Measurements from ENCODE around the gene TTC21A. TPM values are rescaled to one million over a fixed set of nuclear protein-coding genes. Genes with fewer than 3 reads are reported as not detected.

The TTC21A gene
- total and polyA plus RNA-seq, 10 of the 15 experiments (the other 5 are each of a cell fraction or from before 2014, with no cell fraction given) = 0.62 to 3.2 (median 1.2) TPM

- H3K9ac ChIP-seq (ENCODE audit: control insufficient read depth, insufficient read depth, low read length) = no peak overlapping the region
- ChIA-PET RAD21 (ENCODE audit: unreplicated experiment) (interaction anchor here (1.9 kb wide), 1 partner anchor 10 kb away, joined by 8 read pairs; no protein-coding TSS in a partner anchor), POLR2A (no interaction called here), SMC1A (ENCODE audit: uncharacterized antibody, unreplicated experiment) (interaction anchor here (0.6 kb wide), 1 partner anchor 149 kb away, joined by 4 read pairs; no protein-coding TSS in a partner anchor), CTCF (interaction anchor here (0.7 to 1.7 kb wide), 6 partner anchors 10 to 156 kb away, joined by 3 to 5 read pairs (median 4); no protein-coding TSS in a partner anchor)
- H3K4me1 ChIP-seq (ENCODE audit: control insufficient read depth, insufficient read depth, low read length) = no peaks in the 10 kb centered on the region
- in situ Hi-C loops (cut with MboI) (no loop called here), intact Hi-C loops (cut with micrococcal nuclease; ENCODE audit: unreplicated experiment) (no loop called here)
- no peak for FAIRE-seq
- no peak overlapping the region for H3K4me3 ChIP-seq
- no peak for ATAC-seq
- DNase-seq (ENCODE audit: low read depth, low spot score) = no peak
- no peak overlapping the region for H3K4me2 ChIP-seq (ENCODE audit: control insufficient read depth, insufficient read depth)
- no peak for TF ChIP-seq E4F1 (IDR thresholded peaks at IDR 0.05; ENCODE audit: borderline replicate concordance, partially characterized antibody)
- no peak for TF ChIP-seq NR2F1 (conservative IDR thresholded peaks at IDR 0.05)
- no peaks in the 10 kb centered on the region for H3K79me2 ChIP-seq (ENCODE audit: control insufficient read depth, insufficient read depth, low read length)
- H4K20me1 ChIP-seq (ENCODE audit: control insufficient read depth, insufficient read depth) = no peaks in the 10 kb centered on the region; the same call in 1 of the 2 replicates
- no peak overlapping the region for H3K27ac ChIP-seq (ENCODE audit: control insufficient read depth, insufficient read depth)
- H3K9me3 ChIP-seq (replicated peaks; ENCODE audit: control insufficient read depth, insufficient read depth, low read length) = no peaks in the 10 kb centered on the region
- H3K27me3 ChIP-seq (replicated peaks in 1 of 2; ENCODE audit: control insufficient read depth in 2 of 2, insufficient read depth in 2 of 2, low read length in 1 of 2) = no peaks in the 10 kb centered on the region
- 73% methylated on average over 8 of the region's 8 CpGs for WGBS (ENCODE audit: insufficient coverage, insufficient replicate concordance, low lambda C conversion rate, missing lambda C conversion rate)
- H2AFZ ChIP-seq (ENCODE audit: control insufficient read depth, low read depth, low read length) = no peak overlapping the region
- peaks cover 0 to 2% of the 10 kb centered on the region in 2 experiments; a peak in 1 of 4 replicates for H3K36me3 ChIP-seq (ENCODE audit: control insufficient read depth in 2 of 2, insufficient read depth in 2 of 2, low read length in 1 of 2)
- no TSS peak for BruUV-seq (replicated peaks)
Measured at GRCh38 chr3:39135170-39135805, 27.8 kb downstream of the TTC21A start.
